Coronary artery (tissue), 2 donors: Measurements from ENCODE around the gene RIMS4.

Experiments used
- DNase-seq: peaks from one replicate; pipeline ENCODE4 v3.0.0-alpha.2; 2017; ENCODE audit warnings: low spot score
- H3K27ac ChIP-seq, 2 donors: fragments of 200-600 bp; sonication (generic); one replicate each; pipeline ENCODE4 v1.5.1; 2016 to 2019
- H3K4me3 ChIP-seq: fragments of 200-600 bp; sonication (generic); 2 replicates; pipeline ENCODE4 v1.5.1; 2016; ENCODE audit warnings: mild to moderate bottlenecking, moderate library complexity
- TF ChIP-seq, protein P1 (sequence below): fragments of 200-600 bp; sonication (generic); IDR thresholded peaks from one replicate; pipeline ENCODE4 v1.5.1; 2019; ENCODE audit warnings: antibody characterized with exemption

RIMS4 gene

GRCh38 chr20:44723798-44724362, 86.5 kb downstream of the RIMS4 start:
- DNase-seq: no peak
- H3K4me3 ChIP-seq: no peak overlapping the region
- TF ChIP-seq, protein P1, sequence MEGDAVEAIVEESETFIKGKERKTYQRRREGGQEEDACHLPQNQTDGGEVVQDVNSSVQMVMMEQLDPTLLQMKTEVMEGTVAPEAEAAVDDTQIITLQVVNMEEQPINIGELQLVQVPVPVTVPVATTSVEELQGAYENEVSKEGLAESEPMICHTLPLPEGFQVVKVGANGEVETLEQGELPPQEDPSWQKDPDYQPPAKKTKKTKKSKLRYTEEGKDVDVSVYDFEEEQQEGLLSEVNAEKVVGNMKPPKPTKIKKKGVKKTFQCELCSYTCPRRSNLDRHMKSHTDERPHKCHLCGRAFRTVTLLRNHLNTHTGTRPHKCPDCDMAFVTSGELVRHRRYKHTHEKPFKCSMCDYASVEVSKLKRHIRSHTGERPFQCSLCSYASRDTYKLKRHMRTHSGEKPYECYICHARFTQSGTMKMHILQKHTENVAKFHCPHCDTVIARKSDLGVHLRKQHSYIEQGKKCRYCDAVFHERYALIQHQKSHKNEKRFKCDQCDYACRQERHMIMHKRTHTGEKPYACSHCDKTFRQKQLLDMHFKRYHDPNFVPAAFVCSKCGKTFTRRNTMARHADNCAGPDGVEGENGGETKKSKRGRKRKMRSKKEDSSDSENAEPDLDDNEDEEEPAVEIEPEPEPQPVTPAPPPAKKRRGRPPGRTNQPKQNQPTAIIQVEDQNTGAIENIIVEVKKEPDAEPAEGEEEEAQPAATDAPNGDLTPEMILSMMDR: no peak
- H3K27ac ChIP-seq: peak overlapping the region in 1 of 2 donors; percentile 44

DNA sequence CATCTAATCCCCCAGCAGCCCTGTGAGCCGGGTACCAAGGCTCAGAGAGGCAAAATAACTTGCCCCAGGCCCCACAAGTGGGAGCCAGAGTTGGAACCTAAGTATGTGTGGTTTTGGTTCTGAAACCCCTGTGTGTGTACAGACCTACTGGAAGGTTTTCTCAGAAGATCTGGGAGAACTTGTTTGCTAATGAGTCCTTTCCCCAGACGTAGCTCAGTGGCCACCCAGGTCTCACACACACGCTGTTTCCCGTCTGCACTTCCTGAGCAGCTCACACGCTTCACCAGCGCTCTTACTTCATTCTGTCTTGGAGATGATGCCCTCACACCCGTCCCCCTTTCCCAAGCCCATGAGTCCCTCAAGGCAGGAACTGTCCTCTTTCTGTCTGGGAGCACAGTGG, 87.0 kb downstream of the RIMS4 start:
- DNase-seq: no peak
- peak overlapping the region in 1 of 2 donors; percentile 44 for H3K27ac ChIP-seq
- no peak overlapping the region for H3K4me3 ChIP-seq
- TF ChIP-seq, protein P1: no peak

DNA sequence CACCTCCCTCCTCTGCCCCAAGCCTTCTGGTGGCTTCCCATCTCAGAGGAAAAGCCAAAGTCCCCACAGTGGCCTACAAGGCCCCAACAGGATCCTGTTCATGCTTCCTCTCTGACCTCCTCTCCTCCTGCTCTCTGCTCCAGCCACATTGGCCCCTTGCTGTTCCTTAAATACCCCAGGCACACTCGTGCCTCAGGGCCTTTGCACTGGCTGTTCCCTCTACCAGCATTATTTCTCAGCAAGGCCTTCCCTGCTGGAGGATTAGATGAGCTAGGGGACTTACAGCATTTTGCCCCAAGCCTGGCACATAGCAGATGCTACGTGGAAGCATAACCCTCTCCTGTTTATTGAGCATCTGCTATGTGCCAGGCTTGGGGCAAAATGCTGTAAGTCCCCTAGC, 87.4 kb downstream of the RIMS4 start:
- TF ChIP-seq, protein P1: no peak
- H3K4me3 ChIP-seq: no peak overlapping the region
- peak overlapping the region; percentile 11 to 44 for H3K27ac ChIP-seq
- no peak for DNase-seq

DNA sequence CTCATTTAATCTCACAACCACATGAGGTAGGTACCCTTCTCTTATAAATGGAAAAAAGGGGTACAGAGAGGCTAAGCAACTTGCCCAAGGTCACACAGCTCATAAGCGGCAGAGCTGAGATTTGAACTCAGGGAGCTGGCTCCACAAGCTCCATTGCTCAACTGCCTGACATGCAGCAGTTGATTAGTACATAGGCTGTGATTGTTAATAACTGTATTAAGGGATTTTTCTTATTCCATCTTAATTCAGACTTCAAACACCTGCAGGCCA, 88.6 kb downstream of the RIMS4 start:
- Histone ChIP-seq H3K4me3 (no peak overlapping the region), H3K27ac (peak overlapping the region; percentile 75 to 86)
- TF ChIP-seq, protein P1: no peak
- DNase-seq: no peak

DNA sequence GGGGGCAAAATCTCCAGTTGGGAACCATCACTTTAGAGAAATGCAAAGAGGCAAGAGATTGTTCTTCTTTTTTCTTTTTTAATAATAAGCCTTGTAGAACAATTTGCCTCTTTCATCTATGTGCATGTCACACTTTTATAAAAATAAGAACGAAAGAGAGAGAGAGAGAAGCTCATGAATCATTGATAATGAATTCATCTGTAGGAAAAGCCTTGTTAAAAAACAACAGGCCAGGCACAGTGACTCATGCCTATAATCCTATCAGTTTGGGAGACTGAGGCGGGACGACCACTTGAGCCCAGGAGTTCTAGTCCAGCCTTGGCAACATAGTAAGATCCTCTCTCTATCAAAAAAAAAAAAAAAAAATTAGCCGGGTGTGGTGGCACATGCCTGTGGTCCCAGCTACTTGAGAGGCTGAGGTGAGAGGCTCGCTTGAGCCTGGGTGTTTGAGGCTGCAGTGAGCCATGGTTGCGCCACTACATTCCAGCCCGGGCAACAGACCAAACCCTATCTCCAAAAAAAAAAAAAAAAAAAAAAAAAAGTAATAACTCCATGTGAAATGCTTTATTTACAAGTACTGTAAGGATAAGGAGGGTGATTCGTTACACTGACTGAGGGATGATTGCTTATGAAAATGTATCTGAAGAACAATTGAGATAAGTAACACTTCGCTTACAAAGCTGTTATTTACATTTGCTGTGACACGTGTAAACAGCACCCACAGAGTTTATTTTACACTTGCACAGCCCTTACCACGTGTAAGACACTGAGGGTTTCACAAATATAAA, 89.2 kb downstream of the RIMS4 start:
- TF ChIP-seq, protein P1: no peak
- Histone ChIP-seq H3K27ac (peak overlapping the region; percentile 97), H3K4me3 (peak overlapping the region; percentile 47)
- no peak for DNase-seq

- TF ChIP-seq, protein P1: no peak
- Histone ChIP-seq H3K27ac (peak overlapping the region; percentile 97), H3K4me3 (peak overlapping the region; percentile 47)
- peak; percentile 91 for DNase-seq
Observed at GRCh38 chr20:44720621-44720996, 89.7 kb downstream of the RIMS4 start.

- DNase-seq: no peak
- Histone ChIP-seq H3K4me3 (peak overlapping the region; percentile 47), H3K27ac (peak overlapping the region; percentile 97)
- TF ChIP-seq, protein P1: no peak
Observed at GRCh38 chr20:44719841-44720240, 90.5 kb downstream of the RIMS4 start.
